Nephron (organoid): ENCODE results near the gene GPR17.

Experiments used
- H3K27ac Mint-ChIP-seq, 3 experiments: 2 replicates each; pipeline ENCODE4 v1.8.0; 2020; ENCODE audit warnings: mixed read lengths in 3 of 3, mild to moderate bottlenecking in 2 of 3, moderate library complexity in 1 of 3
- H3K27me3 Mint-ChIP-seq: 2 replicates; pipeline ENCODE4 v1.8.0; 2021; ENCODE audit warnings: low read depth, mild to moderate bottlenecking, moderate library complexity, mixed read lengths
- H3K36me3 Mint-ChIP-seq: 2 replicates; pipeline ENCODE4 v1.8.0; 2020; ENCODE audit warnings: low read depth, mixed read lengths
- H3K4me1 Mint-ChIP-seq: 2 replicates; pipeline ENCODE4 v1.8.0; 2020; ENCODE audit warnings: mixed read lengths
- H3K4me3 Mint-ChIP-seq, 3 experiments: 2 replicates each; pipeline ENCODE4 v1.8.0; 2020; ENCODE audit warnings: mild to moderate bottlenecking in 3 of 3, mixed read lengths in 3 of 3, moderate library complexity in 2 of 3
- H3K9me3 Mint-ChIP-seq: 2 replicates; pipeline ENCODE4 v1.8.0; 2020; ENCODE audit warnings: mixed read lengths
- CTCF ChIP-seq, 3 experiments: fragments of 200-600 bp; sonication (generic); IDR thresholded peaks; one replicate each; pipeline ENCODE4 v1.5.0; 2021; ENCODE audit warnings: antibody characterized with exemption in 3 of 3; ENCODE audit not compliant: unreplicated experiment in 3 of 3

Gene GPR17

GRCh38 chr2:127650041-127650784 lies 4.3 kb downstream of the GPR17 start:
- Mint-ChIP-seq H3K4me3 (no peak overlapping the region), H3K27me3 (peaks cover 9% of the 10 kb centered on the region), H3K9me3 (no peaks in the 10 kb centered on the region), H3K36me3 (no peaks in the 10 kb centered on the region), H3K27ac (no peak overlapping the region), H3K4me1 (peaks cover 23% of the 10 kb centered on the region)
- peak in 2 of 3 experiments; percentile 30 to 31 for TF ChIP-seq CTCF (IDR thresholded peaks at IDR 0.05; ENCODE audit: unreplicated experiment in 3 of 3)

DNA sequence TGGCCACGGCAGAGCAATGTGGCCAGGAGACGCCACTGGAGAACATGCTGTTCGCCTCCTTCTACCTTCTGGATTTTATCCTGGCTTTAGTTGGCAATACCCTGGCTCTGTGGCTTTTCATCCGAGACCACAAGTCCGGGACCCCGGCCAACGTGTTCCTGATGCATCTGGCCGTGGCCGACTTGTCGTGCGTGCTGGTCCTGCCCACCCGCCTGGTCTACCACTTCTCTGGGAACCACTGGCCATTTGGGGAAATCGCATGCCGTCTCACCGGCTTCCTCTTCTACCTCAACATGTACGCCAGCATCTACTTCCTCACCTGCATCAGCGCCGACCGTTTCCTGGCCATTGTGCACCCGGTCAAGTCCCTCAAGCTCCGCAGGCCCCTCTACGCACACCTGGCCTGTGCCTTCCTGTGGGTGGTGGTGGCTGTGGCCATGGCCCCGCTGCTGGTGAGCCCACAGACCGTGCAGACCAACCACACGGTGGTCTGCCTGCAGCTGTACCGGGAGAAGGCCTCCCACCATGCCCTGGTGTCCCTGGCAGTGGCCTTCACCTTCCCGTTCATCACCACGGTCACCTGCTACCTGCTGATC lies 4.9 kb downstream of the GPR17 start:
- Mint-ChIP-seq H3K27ac (no peak overlapping the region), H3K4me3 (no peak overlapping the region), H3K36me3 (no peaks in the 10 kb centered on the region), H3K9me3 (no peaks in the 10 kb centered on the region), H3K4me1 (peaks cover 26% of the 10 kb centered on the region), H3K27me3 (peaks cover 9% of the 10 kb centered on the region)
- no peak for TF ChIP-seq CTCF (IDR thresholded peaks at IDR 0.05; ENCODE audit: unreplicated experiment in 3 of 3)

DNA sequence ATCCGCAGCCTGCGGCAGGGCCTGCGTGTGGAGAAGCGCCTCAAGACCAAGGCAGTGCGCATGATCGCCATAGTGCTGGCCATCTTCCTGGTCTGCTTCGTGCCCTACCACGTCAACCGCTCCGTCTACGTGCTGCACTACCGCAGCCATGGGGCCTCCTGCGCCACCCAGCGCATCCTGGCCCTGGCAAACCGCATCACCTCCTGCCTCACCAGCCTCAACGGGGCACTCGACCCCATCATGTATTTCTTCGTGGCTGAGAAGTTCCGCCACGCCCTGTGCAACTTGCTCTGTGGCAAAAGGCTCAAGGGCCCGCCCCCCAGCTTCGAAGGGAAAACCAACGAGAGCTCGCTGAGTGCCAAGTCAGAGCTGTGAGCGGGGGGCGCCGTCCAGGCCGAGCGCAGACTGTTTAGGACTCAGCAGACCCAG lies 5.4 kb downstream of the GPR17 start:
- no peak for TF ChIP-seq CTCF (IDR thresholded peaks at IDR 0.05; ENCODE audit: unreplicated experiment in 3 of 3)
- Mint-ChIP-seq H3K4me3 (no peak overlapping the region), H3K4me1 (peaks cover 26% of the 10 kb centered on the region), H3K27me3 (peaks cover 12% of the 10 kb centered on the region), H3K9me3 (no peaks in the 10 kb centered on the region), H3K36me3 (no peaks in the 10 kb centered on the region), H3K27ac (no peak overlapping the region)

GRCh38 chr2:127651971-127652550 lies 6.1 kb downstream of the GPR17 start:
- Mint-ChIP-seq H3K4me1 (peaks cover 21% of the 10 kb centered on the region), H3K36me3 (no peaks in the 10 kb centered on the region), H3K27me3 (peaks cover 12% of the 10 kb centered on the region), H3K9me3 (no peaks in the 10 kb centered on the region), H3K27ac (peak overlapping the region; percentile 30 to 67 (median 38)), H3K4me3 (no peak overlapping the region)
- TF ChIP-seq CTCF (IDR thresholded peaks at IDR 0.05; ENCODE audit: unreplicated experiment in 3 of 3) = no peak

DNA sequence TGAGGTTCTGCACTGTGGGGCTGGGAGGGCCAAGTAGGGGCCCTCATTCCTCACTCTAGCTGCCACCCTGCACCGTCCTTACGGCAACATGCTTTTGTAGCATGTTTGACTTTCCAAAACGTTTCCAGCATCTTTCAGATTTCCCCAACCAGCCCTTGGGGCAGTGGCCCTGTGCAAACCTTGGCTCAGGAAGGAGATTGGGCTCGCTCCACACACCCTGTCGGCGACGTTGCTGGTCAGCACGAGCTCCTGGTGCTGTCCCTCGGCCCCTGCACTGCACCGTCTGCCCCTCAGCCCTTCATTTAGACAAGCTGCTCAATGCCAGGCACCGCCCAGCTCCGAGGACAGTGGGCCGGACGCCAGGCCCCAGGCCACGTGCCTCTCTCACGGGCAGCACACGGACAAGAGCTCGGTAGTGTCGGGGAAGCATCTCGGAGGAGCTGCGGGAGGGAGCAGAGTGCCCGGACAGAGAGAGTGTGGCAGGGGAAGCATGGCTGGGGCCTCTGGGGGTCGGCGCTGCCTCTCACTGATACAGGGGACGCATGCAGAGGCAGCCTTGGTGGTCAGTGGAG lies 6.9 kb downstream of the GPR17 start:
- Mint-ChIP-seq H3K4me3 (no peak overlapping the region), H3K9me3 (no peaks in the 10 kb centered on the region), H3K36me3 (no peaks in the 10 kb centered on the region), H3K27me3 (peaks cover 14% of the 10 kb centered on the region), H3K4me1 (peaks cover 21% of the 10 kb centered on the region), H3K27ac (peak overlapping the region in 1 of 3 experiments; percentile 38)
- TF ChIP-seq CTCF (IDR thresholded peaks at IDR 0.05; ENCODE audit: unreplicated experiment in 3 of 3) = no peak
